Measurements from ENCODE around the gene GRM2. TPM values are rescaled to one million over a fixed set of nuclear protein-coding genes. Genes with fewer than 3 reads are reported as not detected.

GRM2 gene
- total and polyA plus RNA-seq, 10 of the 15 experiments (the other 5 are each of a cell fraction or from before 2014, with no cell fraction given): 0.01 to 0.14 (median 0.06) TPM; not detected in 5

DNA sequence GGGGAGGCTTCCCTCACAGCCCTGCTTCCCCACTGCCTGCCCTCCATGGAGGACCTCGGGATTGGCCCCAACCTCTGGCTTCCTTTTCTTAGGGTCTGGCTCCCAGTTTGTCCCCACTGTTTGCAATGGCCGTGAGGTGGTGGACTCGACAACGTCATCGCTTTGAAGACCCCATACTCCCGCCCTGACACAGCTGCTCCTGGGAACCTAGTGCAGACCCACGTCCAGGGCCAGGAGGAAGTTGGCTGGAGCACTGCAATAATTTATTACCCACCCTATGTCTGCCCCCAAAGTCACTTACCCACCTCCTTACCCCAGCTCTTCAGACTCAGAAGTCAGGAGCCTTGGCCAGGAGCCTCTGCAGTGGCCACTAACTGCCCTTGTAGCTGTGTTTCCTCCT is 11.1 kb downstream of the GRM2 start:
- H2AFZ ChIP-seq (ENCODE audit: control insufficient read depth, low read depth, low read length): no peak overlapping the region
- BruUV-seq (replicated peaks): no TSS peak
- no peak for DNase-seq (ENCODE audit: low read depth, low spot score)
- intact Hi-C loops (cut with micrococcal nuclease; ENCODE audit: unreplicated experiment): no loop called here
- ChIA-PET CTCF (interaction anchor here (2.9 to 5.6 kb wide), 2 partner anchors 45 to 81 kb away, joined by 16 to 116 read pairs; no protein-coding TSS in a partner anchor), POLR2A (no interaction called here), SMC1A (ENCODE audit: uncharacterized antibody, unreplicated experiment) (no interaction called here), RAD21 (ENCODE audit: unreplicated experiment) (no interaction called here)
- no peak overlapping the region for H3K27ac ChIP-seq (ENCODE audit: control insufficient read depth, insufficient read depth)
- H4K20me1 ChIP-seq (ENCODE audit: control insufficient read depth, insufficient read depth): no peaks in the 10 kb centered on the region
- H3K4me3 ChIP-seq: no peak overlapping the region
- no peaks in the 10 kb centered on the region for H3K79me2 ChIP-seq (ENCODE audit: control insufficient read depth, insufficient read depth, low read length)
- TF ChIP-seq BMI1 (IDR thresholded peaks at IDR 0.05; ENCODE audit: borderline replicate concordance): no peak
- TF ChIP-seq NBN (IDR thresholded peaks at IDR 0.05): no peak
- TF ChIP-seq, protein P1, sequence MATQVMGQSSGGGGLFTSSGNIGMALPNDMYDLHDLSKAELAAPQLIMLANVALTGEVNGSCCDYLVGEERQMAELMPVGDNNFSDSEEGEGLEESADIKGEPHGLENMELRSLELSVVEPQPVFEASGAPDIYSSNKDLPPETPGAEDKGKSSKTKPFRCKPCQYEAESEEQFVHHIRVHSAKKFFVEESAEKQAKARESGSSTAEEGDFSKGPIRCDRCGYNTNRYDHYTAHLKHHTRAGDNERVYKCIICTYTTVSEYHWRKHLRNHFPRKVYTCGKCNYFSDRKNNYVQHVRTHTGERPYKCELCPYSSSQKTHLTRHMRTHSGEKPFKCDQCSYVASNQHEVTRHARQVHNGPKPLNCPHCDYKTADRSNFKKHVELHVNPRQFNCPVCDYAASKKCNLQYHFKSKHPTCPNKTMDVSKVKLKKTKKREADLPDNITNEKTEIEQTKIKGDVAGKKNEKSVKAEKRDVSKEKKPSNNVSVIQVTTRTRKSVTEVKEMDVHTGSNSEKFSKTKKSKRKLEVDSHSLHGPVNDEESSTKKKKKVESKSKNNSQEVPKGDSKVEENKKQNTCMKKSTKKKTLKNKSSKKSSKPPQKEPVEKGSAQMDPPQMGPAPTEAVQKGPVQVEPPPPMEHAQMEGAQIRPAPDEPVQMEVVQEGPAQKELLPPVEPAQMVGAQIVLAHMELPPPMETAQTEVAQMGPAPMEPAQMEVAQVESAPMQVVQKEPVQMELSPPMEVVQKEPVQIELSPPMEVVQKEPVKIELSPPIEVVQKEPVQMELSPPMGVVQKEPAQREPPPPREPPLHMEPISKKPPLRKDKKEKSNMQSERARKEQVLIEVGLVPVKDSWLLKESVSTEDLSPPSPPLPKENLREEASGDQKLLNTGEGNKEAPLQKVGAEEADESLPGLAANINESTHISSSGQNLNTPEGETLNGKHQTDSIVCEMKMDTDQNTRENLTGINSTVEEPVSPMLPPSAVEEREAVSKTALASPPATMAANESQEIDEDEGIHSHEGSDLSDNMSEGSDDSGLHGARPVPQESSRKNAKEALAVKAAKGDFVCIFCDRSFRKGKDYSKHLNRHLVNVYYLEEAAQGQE (IDR thresholded peaks at IDR 0.05; ENCODE audit: low read depth, low read length): no peak
- no peak for TF ChIP-seq WRNIP1 (IDR thresholded peaks at IDR 0.05; ENCODE audit: borderline replicate concordance, low read depth, low read length)
- TF ChIP-seq, protein P2, sequence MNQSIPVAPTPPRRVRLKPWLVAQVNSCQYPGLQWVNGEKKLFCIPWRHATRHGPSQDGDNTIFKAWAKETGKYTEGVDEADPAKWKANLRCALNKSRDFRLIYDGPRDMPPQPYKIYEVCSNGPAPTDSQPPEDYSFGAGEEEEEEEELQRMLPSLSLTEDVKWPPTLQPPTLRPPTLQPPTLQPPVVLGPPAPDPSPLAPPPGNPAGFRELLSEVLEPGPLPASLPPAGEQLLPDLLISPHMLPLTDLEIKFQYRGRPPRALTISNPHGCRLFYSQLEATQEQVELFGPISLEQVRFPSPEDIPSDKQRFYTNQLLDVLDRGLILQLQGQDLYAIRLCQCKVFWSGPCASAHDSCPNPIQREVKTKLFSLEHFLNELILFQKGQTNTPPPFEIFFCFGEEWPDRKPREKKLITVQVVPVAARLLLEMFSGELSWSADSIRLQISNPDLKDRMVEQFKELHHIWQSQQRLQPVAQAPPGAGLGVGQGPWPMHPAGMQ (IDR thresholded peaks at IDR 0.05; ENCODE audit: borderline replicate concordance): no peak
- no peak for TF ChIP-seq ESRRA (IDR thresholded peaks at IDR 0.05; ENCODE audit: low read length)
- TF ChIP-seq RCOR1 (conservative IDR thresholded peaks at IDR 0.05; ENCODE audit: low read depth, low read length): no peak
- TF ChIP-seq ZNF217 (IDR thresholded peaks at IDR 0.05): no peak
- TF ChIP-seq SMAD5 (IDR thresholded peaks at IDR 0.05; ENCODE audit: low read depth): no peak
- no peak for TF ChIP-seq ZBED1 (IDR thresholded peaks at IDR 0.05; ENCODE audit: borderline replicate concordance)
- no peak for TF ChIP-seq TBL1XR1 (IDR thresholded peaks at IDR 0.05; ENCODE audit: low read depth, low read length)
- no peak for TF ChIP-seq RBBP5 (conservative IDR thresholded peaks at IDR 0.05)
- TF ChIP-seq MYC (IDR thresholded peaks at IDR 0.05; ENCODE audit: insufficient read depth, insufficient read length, insufficient replicate concordance, low read length, severe bottlenecking): no peak
- TF ChIP-seq CEBPB (IDR thresholded peaks at IDR 0.05; ENCODE audit: borderline replicate concordance in 1 of 2, low read depth in 2 of 2, low read length in 2 of 2): no peak
- no peak for TF ChIP-seq MXI1 (IDR thresholded peaks at IDR 0.05; ENCODE audit: low read depth, low read length)
- in situ Hi-C loops (cut with MboI): no loop called here
- H3K4me2 ChIP-seq (ENCODE audit: control insufficient read depth, insufficient read depth): no peak overlapping the region
- no peak for FAIRE-seq
- H3K4me1 ChIP-seq (ENCODE audit: control insufficient read depth, insufficient read depth, low read length): no peaks in the 10 kb centered on the region
- H3K9ac ChIP-seq (ENCODE audit: control insufficient read depth, insufficient read depth, low read length): no peak overlapping the region
- ATAC-seq: no peak
- WGBS (ENCODE audit: insufficient coverage, insufficient replicate concordance, low lambda C conversion rate, missing lambda C conversion rate): 21% methylated on average over 7 of the region's 7 CpGs
- H3K9me3 ChIP-seq (replicated peaks; ENCODE audit: control insufficient read depth, insufficient read depth, low read length): no peaks in the 10 kb centered on the region
- no peaks in the 10 kb centered on the region for H3K36me3 ChIP-seq (ENCODE audit: control insufficient read depth in 2 of 2, insufficient read depth in 2 of 2, low read length in 1 of 2)
- H3K27me3 ChIP-seq (replicated peaks in 1 of 2; ENCODE audit: control insufficient read depth in 2 of 2, insufficient read depth in 2 of 2, low read length in 1 of 2): no peaks in the 10 kb centered on the region
